Measurements from ENCODE around the gene TOB1. TPM values are rescaled to one million over a fixed set of nuclear protein-coding genes. Genes with fewer than 3 reads are reported as not detected.

The TOB1 gene
- total and polyA plus RNA-seq, 2 donors (not counting 1 experiment from before 2014, with no cell fraction given): 22.0 to 40.5 TPM

GRCh38 chr17:50908860-50909764 lies 43.0 kb upstream of the TOB1 start:
- DNase-seq (ENCODE audit: low read depth in 2 of 2): no peak
- H3K79me2 ChIP-seq (ENCODE audit: control insufficient read depth, insufficient read depth, low read length): no peaks in the 10 kb centered on the region
- no peak overlapping the region for H2AFZ ChIP-seq (ENCODE audit: low read length)
- no peak overlapping the region for H3K27ac ChIP-seq (ENCODE audit: insufficient read depth, low read length)
- H3K4me2 ChIP-seq (ENCODE audit: extremely low read depth, insufficient read depth, low read length): no peak overlapping the region
- no peak overlapping the region for H3K4me3 ChIP-seq (replicated peaks in 1 of 4; ENCODE audit: control extremely low read depth in 1 of 4, insufficient read depth in 1 of 4, low read depth in 3 of 4, low read length in 4 of 4)
- H3K36me3 ChIP-seq (ENCODE audit: control insufficient read depth, insufficient read depth, low read length): no peaks in the 10 kb centered on the region
- H4K20me1 ChIP-seq (ENCODE audit: control insufficient read depth, extremely low read depth, insufficient read depth, low read length): no peaks in the 10 kb centered on the region
- no peaks in the 10 kb centered on the region for H3K27me3 ChIP-seq (ENCODE audit: control insufficient read depth, insufficient read depth, low read length)
- TF ChIP-seq CTCF (conservative IDR thresholded peaks at IDR 0.05 in 1 of 2, IDR thresholded peaks at IDR 0.05 in 1 of 2; ENCODE audit: low read depth in 1 of 2, low read length in 2 of 2) (no peak), EZH2 (IDR thresholded peaks at IDR 0.05; ENCODE audit: low read length, missing control alignments) (no peak)
- no peak overlapping the region for H3K9ac ChIP-seq (ENCODE audit: insufficient read depth, low read length)
- no peaks in the 10 kb centered on the region for H3K9me3 ChIP-seq (ENCODE audit: control insufficient read depth, insufficient read depth, low read depth, low read length)
- peaks cover 7% of the 10 kb centered on the region for H3K4me1 ChIP-seq (ENCODE audit: control insufficient read depth, extremely low read depth, insufficient read depth, low read length)

GRCh38 chr17:50908140-50908859 lies 42.1 kb upstream of the TOB1 start:
- H4K20me1 ChIP-seq (ENCODE audit: control insufficient read depth, extremely low read depth, insufficient read depth, low read length): no peaks in the 10 kb centered on the region
- H3K4me3 ChIP-seq (replicated peaks in 1 of 4; ENCODE audit: control extremely low read depth in 1 of 4, insufficient read depth in 1 of 4, low read depth in 3 of 4, low read length in 4 of 4): no peak overlapping the region
- peaks cover 12% of the 10 kb centered on the region for H3K4me1 ChIP-seq (ENCODE audit: control insufficient read depth, extremely low read depth, insufficient read depth, low read length)
- no peak overlapping the region for H2AFZ ChIP-seq (ENCODE audit: low read length)
- H3K79me2 ChIP-seq (ENCODE audit: control insufficient read depth, insufficient read depth, low read length): no peaks in the 10 kb centered on the region
- no peak for DNase-seq (ENCODE audit: low read depth in 2 of 2)
- H3K36me3 ChIP-seq (ENCODE audit: control insufficient read depth, insufficient read depth, low read length): no peaks in the 10 kb centered on the region
- H3K27ac ChIP-seq (ENCODE audit: insufficient read depth, low read length): no peak overlapping the region
- TF ChIP-seq CTCF (conservative IDR thresholded peaks at IDR 0.05 in 1 of 2, IDR thresholded peaks at IDR 0.05 in 1 of 2; ENCODE audit: low read depth in 1 of 2, low read length in 2 of 2): no peak
- no peak for TF ChIP-seq EZH2 (IDR thresholded peaks at IDR 0.05; ENCODE audit: low read length, missing control alignments)
- H3K9ac ChIP-seq (ENCODE audit: insufficient read depth, low read length): no peak overlapping the region
- H3K4me2 ChIP-seq (ENCODE audit: extremely low read depth, insufficient read depth, low read length): no peak overlapping the region
- H3K9me3 ChIP-seq (ENCODE audit: control insufficient read depth, insufficient read depth, low read depth, low read length): no peaks in the 10 kb centered on the region
- H3K27me3 ChIP-seq (ENCODE audit: control insufficient read depth, insufficient read depth, low read length): no peaks in the 10 kb centered on the region

GRCh38 chr17:50906443-50906842 lies 40.3 kb upstream of the TOB1 start:
- Histone ChIP-seq H3K4me1 (ENCODE audit: control insufficient read depth, extremely low read depth, insufficient read depth, low read length) (peaks cover 12% of the 10 kb centered on the region), H3K9me3 (ENCODE audit: control insufficient read depth, insufficient read depth, low read depth, low read length) (no peaks in the 10 kb centered on the region), H4K20me1 (ENCODE audit: control insufficient read depth, extremely low read depth, insufficient read depth, low read length) (no peaks in the 10 kb centered on the region), H3K27ac (ENCODE audit: insufficient read depth, low read length) (no peak overlapping the region), H2AFZ (ENCODE audit: low read length) (no peak overlapping the region), H3K4me3 (replicated peaks in 1 of 4; ENCODE audit: control extremely low read depth in 1 of 4, insufficient read depth in 1 of 4, low read depth in 3 of 4, low read length in 4 of 4) (no peak overlapping the region), H3K27me3 (ENCODE audit: control insufficient read depth, insufficient read depth, low read length) (no peaks in the 10 kb centered on the region), H3K36me3 (ENCODE audit: control insufficient read depth, insufficient read depth, low read length) (no peaks in the 10 kb centered on the region), H3K9ac (ENCODE audit: insufficient read depth, low read length) (no peak overlapping the region), H3K4me2 (ENCODE audit: extremely low read depth, insufficient read depth, low read length) (no peak overlapping the region), H3K79me2 (ENCODE audit: control insufficient read depth, insufficient read depth, low read length) (no peaks in the 10 kb centered on the region)
- no peak for DNase-seq (ENCODE audit: low read depth in 2 of 2)
- no peak for TF ChIP-seq CTCF (conservative IDR thresholded peaks at IDR 0.05 in 1 of 2, IDR thresholded peaks at IDR 0.05 in 1 of 2; ENCODE audit: low read depth in 1 of 2, low read length in 2 of 2)
- TF ChIP-seq EZH2 (IDR thresholded peaks at IDR 0.05; ENCODE audit: low read length, missing control alignments): no peak

Measured in fibroblast of lung (primary cell).